Activated CD8-positive, alpha-beta memory T cell treated with anti-CD3 and anti-CD28 coated beads, Interleukin-2, amount 10 ng/mL, durations not matched to agents 7 days and 5 days (primary cell): ENCODE results near the gene TPT1. TPM values are rescaled to one million over a fixed set of nuclear protein-coding genes. Genes with fewer than 3 reads are reported as not detected.

Experiments
- total RNA-seq, 2 experiments: library from RNA; stranded (reverse); gene quantifications; one replicate each; pipeline ENCODE4 v1.2.3, GENCODE V29; 2021

Gene TPT1
- total RNA-seq, 2 experiments from 2014 or later, result 3,114 to 3,198 TPM

Other genes starting within 250 kb of the TPT1 start
- gene GTF2F2, start 220.7 kb downstream of the TPT1 start, total RNA-seq, result 10 to 100 TPM; 17.0 to 19.3 TPM
- not detected for gene KCTD4, start 140.1 kb downstream of the TPT1 start, total RNA-seq
- gene SLC25A30, start 77.2 kb upstream of the TPT1 start, total RNA-seq, result 10 to 100 TPM; 23.5 to 28.4 TPM
- gene COG3, start 123.8 kb upstream of the TPT1 start, total RNA-seq, result 10 to 100 TPM; 20.7 to 25.1 TPM